Skeletal muscle cell (primary cell): ENCODE results near the gene ENTPD6.
"Not testable (repeated sequence)": the region's sequence is repeated elsewhere in the genome, so short reads cannot be mapped to it uniquely, and the experiment has no call there.

ENCODE experiments used
- DNase-seq: peaks from one replicate; pipeline ENCODE4 v3.0.0-alpha.2; 2010; ENCODE audit warnings: low read depth
- H3K4me3 ChIP-seq: 2 replicates; pipeline ENCODE4 v1.5.1; 2011; ENCODE audit warnings: low read depth, mild to moderate bottlenecking, control low read depth, low read length, moderate library complexity

ENTPD6 gene

DNA sequence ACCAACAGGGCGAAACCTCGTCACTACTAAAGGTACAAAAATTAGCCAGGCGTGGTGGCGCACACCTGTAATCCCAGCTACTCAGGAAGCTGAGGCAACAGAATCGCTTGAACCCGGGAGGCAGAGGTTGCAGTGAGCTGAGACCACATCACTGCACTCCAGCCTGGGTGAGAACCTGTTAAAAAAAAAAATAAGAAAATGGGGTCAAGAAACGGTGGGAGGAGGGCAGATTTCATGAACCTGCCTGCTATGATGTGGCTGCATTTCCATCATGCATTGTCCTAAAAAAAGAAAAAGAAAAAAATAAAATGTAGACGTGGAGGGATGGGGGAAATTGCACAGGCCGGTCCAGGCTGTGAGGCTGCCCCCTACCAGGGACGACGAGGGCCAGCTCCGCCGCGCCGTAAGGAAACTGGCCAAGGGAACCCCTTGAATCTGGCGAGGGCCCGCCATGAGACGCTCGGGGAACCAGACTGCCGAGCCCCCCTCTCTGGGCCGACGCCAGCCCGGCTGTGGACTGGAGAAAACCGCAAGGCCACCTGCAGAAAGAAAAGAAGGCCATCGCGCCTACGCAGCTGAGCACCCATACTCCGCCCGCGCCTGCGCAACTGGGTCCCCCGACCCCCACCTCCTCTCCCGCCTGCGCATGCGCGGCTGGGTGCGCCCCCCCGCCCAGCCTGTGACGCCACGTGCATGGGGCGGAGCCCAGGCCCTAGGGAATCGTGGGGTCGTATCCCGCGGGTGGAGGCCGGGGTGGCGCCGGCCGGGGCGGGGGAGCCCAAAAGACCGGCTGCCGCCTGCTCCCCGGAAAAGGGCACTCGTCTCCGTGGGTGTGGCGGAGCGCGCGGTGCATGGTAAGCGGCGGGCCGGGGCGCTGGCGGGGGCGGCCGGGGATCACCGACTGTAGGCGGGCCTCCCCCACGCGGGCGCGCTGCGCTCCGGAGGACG lies at the start of gene ENTPD6:
Gene ENTPD6 (plus strand): TSS at position 699 of the 948 bp plus-strand sequence. CDS start 10,825 bp downstream, outside the sequence.
- peak; percentile 51 for DNase-seq
- H3K4me3 ChIP-seq: peak within 1 kb of the TSS; percentile 94

GRCh38 chr20:25146976-25147375 lies 48.5 kb upstream of the ENTPD6 start:
- DNase-seq: no peak
- no peak overlapping the region for H3K4me3 ChIP-seq

DNA sequence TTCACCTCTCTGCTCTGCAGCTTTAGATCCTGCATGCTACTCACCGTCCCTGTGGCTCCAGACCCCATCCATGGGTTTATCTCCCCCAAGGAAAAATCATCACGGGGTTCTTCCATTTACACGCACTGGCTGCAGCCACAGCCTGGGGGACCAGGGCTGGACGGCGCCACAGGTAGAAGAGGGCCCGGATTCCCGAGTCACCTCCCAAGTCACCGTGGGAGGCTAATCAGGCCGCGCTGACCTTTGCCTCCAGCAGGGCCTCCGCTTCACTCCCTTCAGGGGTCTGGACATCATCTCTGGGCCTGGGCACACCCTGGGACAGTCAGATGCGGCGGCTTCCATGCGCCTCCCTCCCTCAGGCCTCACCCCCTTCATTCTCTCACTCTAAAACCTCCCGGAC lies 47.8 kb upstream of the ENTPD6 start:
- H3K4me3 ChIP-seq: no peak overlapping the region
- no peak for DNase-seq

DNA sequence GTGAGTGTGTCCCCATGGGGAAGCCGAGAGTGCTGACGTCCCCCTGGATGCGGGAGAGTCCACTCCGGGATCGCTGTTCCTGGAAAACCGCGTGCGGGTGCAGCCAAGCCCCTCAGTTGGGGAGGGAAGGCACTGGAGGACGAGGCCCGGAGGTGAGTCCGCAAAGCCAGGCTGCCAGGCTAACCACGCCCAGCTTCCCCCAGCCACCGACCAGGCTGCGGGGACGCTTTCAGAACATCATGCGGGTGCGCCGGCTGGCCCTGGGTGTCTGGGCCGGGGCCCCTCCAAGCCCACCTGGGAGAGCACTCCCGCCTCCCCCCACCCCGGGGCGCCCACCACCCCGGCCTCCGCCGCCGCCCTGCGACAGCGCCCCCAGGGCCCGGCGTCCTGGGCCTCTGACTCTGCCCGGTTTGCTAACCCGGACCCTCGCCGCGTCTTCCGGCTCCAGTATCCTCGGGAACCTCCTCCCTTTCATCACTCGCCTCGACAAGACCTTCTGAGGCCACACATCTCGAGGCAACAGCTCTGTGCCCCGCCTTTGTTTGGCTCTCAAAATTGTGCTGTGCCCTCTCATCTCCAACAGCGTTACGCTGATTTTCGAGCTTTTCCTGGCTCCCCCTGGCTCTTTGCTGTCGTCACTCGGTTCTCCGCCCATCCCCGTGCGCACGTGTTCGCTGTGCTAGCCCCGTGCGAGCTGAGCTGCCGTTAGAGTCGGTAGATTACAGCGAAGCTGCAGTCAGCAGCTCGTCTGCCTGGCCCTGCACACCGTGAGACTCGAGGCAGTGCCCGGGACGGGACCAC lies 47.1 kb upstream of the ENTPD6 start:
- peak; percentile 4 for DNase-seq
- peak overlapping the region; percentile 39 for H3K4me3 ChIP-seq

GRCh38 chr20:25148982-25149846 lies 46.3 kb upstream of the ENTPD6 start:
- H3K4me3 ChIP-seq: no peak overlapping the region

DNA sequence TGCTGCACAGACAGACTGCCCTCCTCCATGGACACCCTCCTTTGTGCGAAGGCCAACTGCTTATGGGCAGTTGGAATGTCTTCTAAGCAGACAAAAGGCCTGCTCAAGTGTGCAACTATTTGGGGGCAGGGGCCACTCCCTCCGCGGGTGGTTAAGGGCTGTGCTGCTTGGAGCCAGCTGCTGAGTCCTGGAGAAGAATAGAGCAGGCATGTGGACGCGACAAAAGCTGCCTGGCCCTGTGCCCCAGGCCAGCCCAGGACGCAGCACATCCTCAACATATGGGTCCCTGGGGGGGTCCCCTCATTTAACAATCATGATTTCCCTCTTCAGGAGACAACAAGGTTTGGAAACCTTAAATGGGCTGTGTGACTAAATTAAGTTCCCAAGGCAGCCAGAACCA lies 45.5 kb upstream of the ENTPD6 start:
- DNase-seq: no peak
- H3K4me3 ChIP-seq: no peak overlapping the region

More at GRCh38 chr20:25148982-25149846, 46.3 kb upstream of the ENTPD6 start:
- DNase-seq: no peak

DNA sequence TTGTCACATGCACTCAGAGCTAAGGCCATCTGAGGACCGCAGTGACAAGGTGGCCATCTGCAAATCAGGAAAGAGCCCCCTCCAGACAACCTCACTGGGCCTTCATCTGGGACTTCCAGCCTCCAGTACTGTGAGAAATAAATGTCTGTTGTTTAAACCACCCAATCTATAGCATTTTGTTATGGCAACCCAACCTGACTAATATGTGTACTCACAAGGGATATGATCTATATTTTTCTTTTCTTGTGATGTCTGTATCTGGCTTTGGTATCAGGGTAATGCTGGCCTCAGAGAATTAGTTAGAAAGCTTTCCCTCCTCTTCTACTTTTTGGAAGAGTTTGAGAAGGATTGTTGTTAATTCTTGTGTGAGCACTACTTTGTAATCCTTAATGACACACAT lies 37.5 kb upstream of the ENTPD6 start:
- no peak overlapping the region for H3K4me3 ChIP-seq
- DNase-seq: no peak

GRCh38 chr20:25160467-25160866 lies 35.0 kb upstream of the ENTPD6 start:
- H3K4me3 ChIP-seq: no peak overlapping the region
- no peak for DNase-seq

- DNase-seq: no peak
These were observed 34.6 kb upstream of the ENTPD6 start for GRCh38 chr20:25160897-25161296.

GRCh38 chr20:25165128-25165527 lies 30.4 kb upstream of the ENTPD6 start:
- no peak overlapping the region for H3K4me3 ChIP-seq
- no peak for DNase-seq

More at GRCh38 chr20:25160897-25161296, 34.6 kb upstream of the ENTPD6 start:
- no peak overlapping the region for H3K4me3 ChIP-seq

GRCh38 chr20:25166105-25166782 lies 29.3 kb upstream of the ENTPD6 start:
- DNase-seq, H3K4me3 ChIP-seq: not testable (repeated sequence)

DNA sequence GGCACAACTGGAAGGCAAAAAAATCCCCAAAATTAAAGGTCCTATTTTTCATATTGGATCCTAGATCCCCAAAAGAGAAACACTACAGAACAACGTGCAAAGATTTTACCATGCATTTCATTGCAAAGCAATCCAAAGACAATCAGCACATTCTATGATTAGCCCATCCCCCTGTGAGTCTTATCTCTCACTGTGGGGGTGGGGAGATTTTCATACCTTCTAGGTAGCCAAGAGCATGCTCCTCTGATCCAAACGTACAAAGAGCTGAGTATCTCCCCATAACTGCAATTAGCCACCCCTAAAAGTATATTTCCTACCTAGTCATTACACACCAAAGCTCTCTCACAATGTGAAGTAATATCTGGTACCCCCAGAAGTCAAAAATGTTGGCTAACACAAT lies 22.2 kb upstream of the ENTPD6 start:
- H3K4me3 ChIP-seq: no peak overlapping the region
- DNase-seq: no peak

DNA sequence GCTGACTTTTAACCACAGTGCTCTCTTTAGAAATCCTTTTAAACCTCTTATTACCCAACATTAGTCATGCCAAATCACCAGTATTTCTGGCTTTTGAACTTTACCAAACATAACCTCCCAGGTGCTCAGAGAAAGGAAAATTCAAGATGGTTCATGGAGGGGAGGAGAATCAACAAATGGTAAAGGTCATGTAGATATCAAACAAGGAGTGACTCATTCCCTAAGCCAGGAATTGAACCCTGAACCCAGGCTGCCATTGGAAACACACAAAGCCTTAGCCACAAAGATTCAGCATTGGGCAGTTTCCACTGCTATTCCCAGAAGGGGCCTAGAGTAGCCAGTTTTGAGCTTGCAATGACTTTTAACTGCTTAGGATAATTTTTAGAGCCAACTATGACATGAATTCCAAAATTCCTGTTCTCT lies 21.6 kb upstream of the ENTPD6 start:
- no peak overlapping the region for H3K4me3 ChIP-seq
- DNase-seq: no peak

- no peak for DNase-seq
- H3K4me3 ChIP-seq: no peak overlapping the region
These were observed 19.3 kb upstream of the ENTPD6 start for GRCh38 chr20:25176184-25176583.

GRCh38 chr20:25177890-25178321 lies 17.6 kb upstream of the ENTPD6 start:
- no peak for DNase-seq
- H3K4me3 ChIP-seq: no peak overlapping the region

DNA sequence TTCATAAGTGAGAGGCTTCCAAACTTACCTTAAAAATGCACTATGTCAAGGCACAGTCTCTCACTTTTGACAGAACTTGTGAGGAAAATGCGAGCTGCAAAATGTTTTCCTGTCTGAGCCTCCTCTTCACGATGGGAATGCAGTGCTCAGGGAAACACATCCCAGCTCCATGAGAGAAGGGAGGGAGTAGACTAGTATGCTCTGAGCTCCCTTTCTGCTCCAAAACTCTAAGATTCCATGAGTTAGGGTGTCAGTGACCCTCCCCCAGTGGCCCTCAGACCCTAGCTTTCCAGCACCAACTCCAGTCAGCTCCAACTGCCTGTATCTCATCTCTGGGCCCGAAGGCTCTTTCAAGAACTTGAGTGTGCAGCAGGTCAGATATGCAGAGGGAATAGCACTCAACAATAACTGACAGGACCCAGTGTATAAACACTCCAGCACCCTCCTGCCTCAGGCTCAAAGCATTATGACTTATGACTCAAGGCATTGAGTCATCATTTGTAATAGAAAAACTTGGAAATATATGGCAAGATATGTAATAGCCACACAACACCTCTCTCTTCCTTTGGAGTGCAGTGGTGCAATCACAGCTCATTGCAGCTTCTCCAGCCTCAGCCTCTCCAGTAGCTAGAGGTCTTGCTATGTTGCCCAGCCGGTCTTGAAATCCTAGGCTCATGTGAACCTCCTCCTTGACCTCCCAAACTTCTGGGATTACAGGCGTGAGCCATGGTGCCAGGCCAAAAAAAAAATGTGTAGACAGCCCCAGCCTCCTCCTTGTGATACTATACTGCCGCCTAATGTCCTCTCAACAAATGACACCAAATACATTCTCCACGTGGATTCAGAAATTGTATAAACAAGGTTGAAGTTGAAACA lies 16.7 kb upstream of the ENTPD6 start:
- peak; percentile 71 for DNase-seq
- no peak overlapping the region for H3K4me3 ChIP-seq

DNA sequence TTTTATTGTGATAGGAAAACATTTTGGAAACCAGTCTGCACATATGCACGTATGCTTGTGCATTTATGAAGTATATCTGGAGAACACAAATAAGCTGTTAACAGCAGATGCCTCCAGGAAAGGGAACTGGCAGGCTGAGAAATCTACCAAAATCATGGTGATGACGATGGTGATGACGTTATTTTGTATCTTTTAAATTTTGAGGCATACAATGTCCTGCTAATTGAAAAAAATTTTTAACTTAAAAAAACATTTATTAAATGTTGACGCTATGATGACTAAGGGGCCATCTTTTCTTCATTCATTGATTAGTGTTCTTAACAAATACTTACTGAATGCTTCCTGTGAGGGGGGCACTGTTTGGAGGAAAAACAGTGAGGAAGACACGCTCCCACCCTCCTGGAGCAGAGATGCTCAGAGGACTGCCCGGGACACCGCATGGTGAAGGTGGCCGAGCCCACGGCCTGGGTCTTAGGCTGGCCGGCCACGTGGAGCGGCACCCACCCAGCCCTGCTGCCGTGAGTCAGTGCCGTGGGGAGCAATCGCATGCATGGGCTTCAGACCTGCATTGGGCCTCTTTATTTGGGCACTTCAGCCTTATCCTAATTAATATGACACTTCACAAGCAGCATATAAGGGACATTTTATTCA lies 15.9 kb upstream of the ENTPD6 start:
- no peak for DNase-seq
- H3K4me3 ChIP-seq: no peak overlapping the region
